Tibial nerve (tissue), 4 donors: ENCODE measurements around the gene TMEM61. TPM values are rescaled to one million over a fixed set of nuclear protein-coding genes. Genes with fewer than 3 reads are reported as not detected.
A peak's percentile ranks its signal among the peaks of the same experiment; 100 is the strongest.
"Not testable (repeated sequence)": the region's sequence is repeated elsewhere in the genome, so short reads cannot be mapped to it uniquely, and the experiment has no call there.

Source experiments
- DNase-seq, 2 donors: peaks; one replicate each; pipeline ENCODE4 v3.0.0-alpha.2; 2019; ENCODE audit warnings: low spot score in 2 of 2
- H3K27ac ChIP-seq, 4 donors: fragments of 200-600 bp; sonication (generic) in 3 of 4; one replicate each; pipeline ENCODE4 v1.5.1; 2017 to 2019; ENCODE audit warnings: mild to moderate bottlenecking in 1 of 4
- H3K27me3 ChIP-seq, 2 donors: fragments of 200-600 bp; sonication (generic) in 1 of 2; one replicate each; pipeline versions ENCODE4 v1.5.1 to v1.6.0; 2017 to 2019
- H3K36me3 ChIP-seq, 3 donors: fragments of 200-600 bp; sonication (generic); one replicate each; pipeline ENCODE4 v1.5.1; 2018 to 2019
- H3K4me1 ChIP-seq, 4 donors: fragments of 200-600 bp; sonication (generic) in 3 of 4; one replicate each; pipeline ENCODE4 v1.5.1; 2017 to 2019
- H3K4me3 ChIP-seq, 4 donors: fragments of 200-600 bp; sonication (generic) in 3 of 4; one replicate each; pipeline ENCODE4 v1.5.1; 2017 to 2019; ENCODE audit warnings: mild to moderate bottlenecking in 1 of 4, moderate library complexity in 1 of 4
- H3K9me3 ChIP-seq, 4 donors: fragments of 200-600 bp; sonication (generic) in 3 of 4; one replicate each; pipeline ENCODE4 v1.5.1; 2017 to 2019
- EP300 ChIP-seq, 2 donors: sonication (generic); formaldehyde crosslinking; IDR thresholded peaks; one replicate each; pipeline ENCODE4 v1.6.1; 2017; ENCODE audit warnings: antibody characterized with exemption in 2 of 2, mild to moderate bottlenecking in 1 of 2
- POLR2A ChIP-seq, 2 donors: fragments of 450-650 bp; IDR thresholded peaks; one replicate each; pipeline ENCODE4 v1.6.1; 2017; ENCODE audit warnings: antibody characterized with exemption in 2 of 2, mild to moderate bottlenecking in 2 of 2, moderate library complexity in 2 of 2
- WGBS, 2 donors: methylation state at CpG; one replicate each; pipeline ENCODE4 v1.1.5; 2018; 5-methylcytosine and 5-hydroxymethylcytosine counted together
- total RNA-seq, 4 donors: library from RNA; depleted of rRNA; stranded (reverse); fragments of >200 nt; gene quantifications; one replicate each; pipeline ENCODE4 v1.1.0, GENCODE V29; 2016
- TF ChIP-seq, protein P1 (sequence below), 5 experiments: fragments of 200-600 bp in 3 of 5; fragments of 450-650 bp in 2 of 5; sonication (generic) in 3 of 5; IDR thresholded peaks; one replicate each; pipeline ENCODE4 v1.5.1; 2016 to 2019; ENCODE audit warnings: antibody characterized with exemption in 5 of 5, mild to moderate bottlenecking in 3 of 5, moderate library complexity in 2 of 5

TMEM61 gene
- total RNA-seq, result under 1 TPM in 1 of 4 donors, not detected in 3; 0.84 TPM

DNA sequence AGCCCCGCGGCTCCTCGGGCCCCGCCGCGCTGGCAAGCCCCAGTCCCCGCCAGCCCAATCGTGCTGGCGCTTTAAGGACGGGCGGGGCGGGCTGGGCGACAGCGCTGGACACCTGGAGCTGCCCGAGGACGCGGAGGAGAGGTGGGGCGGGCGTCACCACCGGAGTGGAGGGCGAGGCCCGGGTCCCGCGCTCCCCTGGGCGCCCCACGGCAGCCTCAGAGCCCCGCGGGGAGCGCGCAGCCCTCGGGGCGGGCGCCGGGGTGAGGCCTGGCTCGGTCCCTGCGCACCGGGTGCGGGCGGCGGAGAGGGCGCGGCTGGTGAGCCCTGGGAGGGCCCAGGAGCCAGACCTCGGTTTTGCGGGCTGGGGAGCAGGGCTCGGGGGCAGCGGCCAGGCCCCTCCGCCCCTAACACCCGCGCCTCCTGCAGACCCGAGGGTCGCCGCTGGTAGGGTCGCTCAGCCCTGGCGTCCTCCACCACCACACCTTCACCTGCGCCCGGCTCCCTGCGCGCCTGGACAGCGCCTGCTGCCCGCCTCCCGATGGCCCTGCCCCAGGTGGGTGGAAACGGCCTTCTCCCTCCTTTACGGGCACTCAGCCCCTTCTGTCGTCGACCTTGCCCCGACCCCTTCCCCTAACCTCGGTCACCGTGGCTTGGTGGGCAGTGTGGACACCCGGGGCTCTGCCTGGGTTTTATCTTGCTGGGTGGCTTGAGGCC is at the start of gene TMEM61:
Gene TMEM61 (plus strand): TSS at position 101 of the 714 bp plus-strand sequence. CDS start 438 bp downstream, at position 539.
- Histone ChIP-seq H3K4me3 (peak within 1 kb of the TSS; percentile 7 to 50 (median 22)), H3K27ac (no peak within 1 kb of the TSS), H3K9me3 (no peaks in the 10 kb centered on the region), H3K36me3 (no peaks in the 10 kb centered on the region), H3K27me3 (peaks cover 0 to 34% of the 10 kb centered on the region in 2 donors), H3K4me1 (peaks cover 0 to 12% (median 0%) of the 10 kb centered on the region in 4 donors)
- WGBS, 2 donors, result 11 to 13% methylated on average over 9 to 18 of the region's 69 CpGs
- no peak for TF ChIP-seq EP300 (IDR thresholded peaks at IDR 0.05)
- no peak for DNase-seq

DNA sequence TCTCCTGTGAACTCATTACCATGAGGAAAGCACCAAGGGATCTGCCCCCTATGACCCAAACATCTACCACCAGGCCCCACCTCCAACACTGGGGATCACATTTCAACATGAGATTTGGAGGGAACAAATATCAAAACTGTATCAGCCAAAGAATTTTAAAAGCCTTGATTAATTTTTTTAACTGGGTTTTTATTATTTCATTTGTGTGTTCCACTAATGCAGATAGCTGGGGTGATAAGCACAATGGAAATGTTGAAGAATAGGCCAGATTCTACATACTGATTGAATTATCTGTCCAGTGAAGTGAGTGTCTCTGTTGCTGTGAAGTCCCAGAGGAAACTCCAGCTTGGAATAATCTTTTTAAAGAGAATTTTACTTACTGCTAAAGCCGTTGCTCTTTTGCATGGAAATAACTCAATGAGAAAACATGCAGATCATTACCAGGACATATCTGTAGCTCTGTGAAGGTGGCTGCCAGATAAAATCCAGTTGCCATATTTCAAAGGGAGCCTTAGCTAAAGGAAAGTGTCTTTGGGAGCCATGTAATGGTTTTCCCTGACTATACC is 49.1 kb upstream of the TMEM61 start:
- DNase-seq, result no peak
- H3K27me3 ChIP-seq, result no peaks in the 10 kb centered on the region
- no peak for TF ChIP-seq POLR2A (IDR thresholded peaks at IDR 0.05)
- no peak for TF ChIP-seq EP300 (IDR thresholded peaks at IDR 0.05)
- TF ChIP-seq, protein P1, sequence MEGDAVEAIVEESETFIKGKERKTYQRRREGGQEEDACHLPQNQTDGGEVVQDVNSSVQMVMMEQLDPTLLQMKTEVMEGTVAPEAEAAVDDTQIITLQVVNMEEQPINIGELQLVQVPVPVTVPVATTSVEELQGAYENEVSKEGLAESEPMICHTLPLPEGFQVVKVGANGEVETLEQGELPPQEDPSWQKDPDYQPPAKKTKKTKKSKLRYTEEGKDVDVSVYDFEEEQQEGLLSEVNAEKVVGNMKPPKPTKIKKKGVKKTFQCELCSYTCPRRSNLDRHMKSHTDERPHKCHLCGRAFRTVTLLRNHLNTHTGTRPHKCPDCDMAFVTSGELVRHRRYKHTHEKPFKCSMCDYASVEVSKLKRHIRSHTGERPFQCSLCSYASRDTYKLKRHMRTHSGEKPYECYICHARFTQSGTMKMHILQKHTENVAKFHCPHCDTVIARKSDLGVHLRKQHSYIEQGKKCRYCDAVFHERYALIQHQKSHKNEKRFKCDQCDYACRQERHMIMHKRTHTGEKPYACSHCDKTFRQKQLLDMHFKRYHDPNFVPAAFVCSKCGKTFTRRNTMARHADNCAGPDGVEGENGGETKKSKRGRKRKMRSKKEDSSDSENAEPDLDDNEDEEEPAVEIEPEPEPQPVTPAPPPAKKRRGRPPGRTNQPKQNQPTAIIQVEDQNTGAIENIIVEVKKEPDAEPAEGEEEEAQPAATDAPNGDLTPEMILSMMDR (IDR thresholded peaks at IDR 0.05), result no peak
- 66 to 72% methylated on average over 1 of the region's 1 CpG for WGBS, 2 donors
- peaks cover 0 to 10% (median 0%) of the 10 kb centered on the region in 4 donors for H3K4me1 ChIP-seq
- H3K4me3 ChIP-seq, result no peak overlapping the region
- no peaks in the 10 kb centered on the region for H3K9me3 ChIP-seq
- H3K36me3 ChIP-seq, result no peaks in the 10 kb centered on the region
- H3K27ac ChIP-seq, result no peak overlapping the region

DNA sequence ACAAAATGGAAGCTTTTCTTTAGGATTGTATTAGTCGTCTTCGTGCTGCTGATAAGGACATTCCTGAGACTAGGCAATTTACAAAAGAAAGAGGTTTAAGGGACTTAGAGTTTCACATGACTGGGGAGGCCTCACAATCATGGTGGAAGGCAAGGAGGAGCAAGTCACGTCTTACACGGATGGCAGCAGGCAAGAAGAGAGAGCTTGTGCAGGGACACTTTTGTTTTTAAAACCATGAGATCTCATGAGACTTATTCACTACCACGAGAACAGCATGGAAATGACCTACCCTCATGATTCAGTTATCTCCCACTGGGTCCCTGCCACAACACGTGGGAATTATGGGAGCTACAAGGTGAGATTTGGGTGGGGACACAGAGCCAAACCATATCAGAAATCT is 46.3 kb upstream of the TMEM61 start:
- not testable (repeated sequence) for DNase-seq, H3K4me3 ChIP-seq, H3K4me1 ChIP-seq, H3K9me3 ChIP-seq, H3K27me3 ChIP-seq, H3K27ac ChIP-seq, H3K36me3 ChIP-seq
- 86 to 96% methylated on average over 6 of the region's 6 CpGs for WGBS, 2 donors

DNA sequence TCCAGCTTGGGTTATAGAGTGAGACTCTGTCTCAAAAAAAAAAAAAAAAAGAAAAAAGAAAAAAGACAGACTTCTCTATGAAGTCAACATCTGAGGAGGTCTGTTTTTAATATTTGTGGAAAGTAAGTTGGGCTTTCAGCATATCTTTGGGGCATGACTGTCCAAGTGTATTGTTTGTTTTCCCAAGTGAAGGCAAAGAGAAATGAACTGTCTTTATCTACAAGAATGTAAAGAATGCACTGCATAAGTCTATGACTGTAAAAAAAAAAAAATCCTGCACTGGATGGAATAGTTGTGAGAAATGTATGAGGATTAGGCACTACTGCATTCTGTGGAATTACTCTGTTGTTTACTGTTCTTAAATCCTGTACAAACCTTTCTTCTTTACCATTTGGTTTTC is 45.6 kb upstream of the TMEM61 start:
- Histone ChIP-seq H3K4me3 (no peak overlapping the region), H3K27ac (no peak overlapping the region), H3K9me3 (no peaks in the 10 kb centered on the region), H3K4me1 (no peaks in the 10 kb centered on the region), H3K36me3 (no peaks in the 10 kb centered on the region), H3K27me3 (no peaks in the 10 kb centered on the region)
- DNase-seq, result no peak
- TF ChIP-seq POLR2A (IDR thresholded peaks at IDR 0.05) (no peak), EP300 (IDR thresholded peaks at IDR 0.05) (no peak)
- TF ChIP-seq, protein P1 (IDR thresholded peaks at IDR 0.05), result no peak

DNA sequence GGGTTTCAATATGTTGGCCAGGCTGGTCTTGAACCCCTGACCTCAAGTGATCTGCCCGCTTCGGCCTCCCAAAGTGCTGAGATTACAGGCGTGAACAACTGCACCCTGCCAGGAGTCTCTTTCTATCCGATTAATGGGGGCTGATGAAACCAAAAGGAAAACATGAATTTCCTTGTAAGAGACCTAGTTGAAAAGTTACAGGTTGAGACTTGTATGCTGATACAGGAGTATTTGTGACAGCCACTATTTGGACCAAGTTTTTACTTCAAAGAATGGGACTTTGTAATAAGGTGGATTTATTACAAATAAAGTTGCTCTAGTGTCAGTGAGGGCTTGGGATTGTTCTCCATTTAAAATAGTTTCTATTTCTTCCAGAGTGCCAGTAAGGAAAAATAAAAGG is 43.6 kb upstream of the TMEM61 start:
- Histone ChIP-seq H3K9me3 (no peaks in the 10 kb centered on the region), H3K27me3 (no peaks in the 10 kb centered on the region), H3K4me1 (no peaks in the 10 kb centered on the region), H3K27ac (no peak overlapping the region), H3K36me3 (no peaks in the 10 kb centered on the region), H3K4me3 (no peak overlapping the region)
- TF ChIP-seq, protein P1 (IDR thresholded peaks at IDR 0.05), result no peak
- TF ChIP-seq EP300 (IDR thresholded peaks at IDR 0.05) (no peak), POLR2A (IDR thresholded peaks at IDR 0.05) (no peak)
- DNase-seq, result no peak
- WGBS, 2 donors, result 89 to 97% methylated on average over 4 of the region's 4 CpGs

DNA sequence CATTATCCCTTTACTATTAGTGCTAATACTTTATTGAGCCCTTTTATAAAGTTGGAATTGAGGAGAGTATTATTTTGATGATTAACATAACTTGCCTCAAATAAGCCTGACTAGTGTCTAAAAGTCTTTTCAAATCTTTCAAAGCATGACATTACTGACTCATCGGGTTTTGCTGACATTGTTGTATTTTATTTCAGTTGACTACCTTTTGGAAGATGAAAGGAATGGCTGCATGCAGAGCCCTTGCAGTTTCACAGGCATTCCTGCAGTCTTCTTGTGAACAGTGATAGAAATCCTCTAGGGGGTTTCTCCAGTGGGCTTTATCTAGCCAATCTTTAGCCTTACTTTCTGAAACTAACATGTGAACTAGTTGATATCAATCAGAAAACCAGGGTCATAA is 43.0 kb upstream of the TMEM61 start:
- no peaks in the 10 kb centered on the region for H3K36me3 ChIP-seq
- 33 to 45% methylated on average over 1 of the region's 1 CpG for WGBS, 2 donors
- no peak overlapping the region for H3K27ac ChIP-seq
- H3K27me3 ChIP-seq, result no peaks in the 10 kb centered on the region
- no peaks in the 10 kb centered on the region for H3K9me3 ChIP-seq
- no peaks in the 10 kb centered on the region for H3K4me1 ChIP-seq
- no peak for DNase-seq
- TF ChIP-seq POLR2A (IDR thresholded peaks at IDR 0.05) (no peak), EP300 (IDR thresholded peaks at IDR 0.05) (no peak)
- TF ChIP-seq, protein P1 (IDR thresholded peaks at IDR 0.05), result no peak
- no peak overlapping the region for H3K4me3 ChIP-seq

DNA sequence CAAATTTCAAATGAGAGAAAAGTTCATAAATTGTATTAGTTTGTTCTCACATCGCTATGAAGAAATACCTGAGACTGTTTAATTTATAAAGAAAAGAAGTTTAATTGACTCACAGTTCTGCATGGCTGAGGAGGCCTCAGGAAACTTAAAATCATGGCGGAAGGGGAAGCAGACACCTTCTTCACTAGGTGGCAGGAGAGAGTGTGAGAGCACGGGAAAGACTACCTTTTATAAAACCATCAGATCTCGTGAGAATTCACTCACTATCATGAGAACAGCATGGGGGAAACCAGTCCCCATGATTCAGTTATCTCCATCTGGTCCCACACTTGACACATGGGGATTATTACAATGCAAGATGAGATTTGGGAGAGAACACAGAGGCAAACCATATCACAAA is 41.5 kb upstream of the TMEM61 start:
- not testable (repeated sequence) for H3K4me1 ChIP-seq, DNase-seq, H3K27ac ChIP-seq, H3K4me3 ChIP-seq, H3K9me3 ChIP-seq, H3K36me3 ChIP-seq, H3K27me3 ChIP-seq
- WGBS, 2 donors, result 78 to 79% methylated on average over 4 of the region's 4 CpGs
